OCI-M2 (cell line): ENCODE measurements around the gene PAX3.

Experiments used
- DNase-seq: peaks from one replicate; lab custom pipeline; 2025; ENCODE audit not compliant: unreplicated experiment; lab: John Stamatoyannopoulos, UW

Gene PAX3

GRCh38 chr2:222310747-222311318 is 12.0 kb upstream of the PAX3 start:
- DNase-seq: no peak

- DNase-seq: no peak
These were observed 11.0 kb upstream of the PAX3 start for GRCh38 chr2:222309766-222310165.

GRCh38 chr2:222309361-222309760 is 10.6 kb upstream of the PAX3 start:
- no peak for DNase-seq

- DNase-seq: no peak
These were observed 9.4 kb upstream of the PAX3 start for GRCh38 chr2:222307978-222308730.

- DNase-seq: no peak
These were observed 8.5 kb upstream of the PAX3 start for GRCh38 chr2:222307143-222307756.

- no peak for DNase-seq
These were observed 7.8 kb upstream of the PAX3 start for GRCh38 chr2:222306393-222307142.

- no peak for DNase-seq
These were observed 7.0 kb upstream of the PAX3 start for GRCh38 chr2:222305516-222306392.

DNA sequence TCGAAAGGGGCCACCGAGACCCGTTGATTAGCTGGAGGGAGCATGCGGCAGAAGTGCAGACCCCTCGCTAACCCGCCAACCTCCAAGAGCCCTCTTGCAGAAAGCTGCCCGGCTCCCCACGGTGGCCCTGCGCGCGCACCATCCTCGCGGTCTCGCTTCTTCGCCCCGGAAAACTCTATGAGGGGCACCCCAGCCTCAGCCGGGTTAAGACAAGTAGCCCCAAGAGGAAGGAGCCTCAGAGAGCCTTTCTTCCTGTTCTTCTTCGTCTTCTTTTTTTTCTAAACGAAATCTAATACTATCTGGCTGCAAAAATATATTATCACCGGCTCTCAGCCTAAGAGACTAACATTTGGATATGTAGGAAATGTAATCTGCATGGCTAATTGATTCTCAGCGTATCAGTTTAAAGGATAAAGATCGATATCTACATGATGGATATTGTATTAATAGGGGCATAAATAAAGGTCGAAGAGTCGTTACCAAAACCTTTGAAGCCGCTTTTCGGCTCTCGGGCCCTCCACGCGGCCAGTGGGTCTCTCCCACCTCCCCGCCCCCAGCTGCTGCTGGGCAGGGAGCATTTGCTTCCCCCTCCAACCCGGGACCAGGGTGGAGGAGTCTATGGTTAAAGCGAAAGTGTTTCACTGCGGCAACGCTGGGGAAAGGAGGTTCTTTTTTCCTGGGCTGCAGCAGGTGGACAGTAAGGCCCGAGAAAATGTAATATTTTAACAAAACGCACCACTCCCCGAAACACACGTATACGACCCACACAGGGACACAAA is 6.1 kb upstream of the PAX3 start:
- DNase-seq: no peak

DNA sequence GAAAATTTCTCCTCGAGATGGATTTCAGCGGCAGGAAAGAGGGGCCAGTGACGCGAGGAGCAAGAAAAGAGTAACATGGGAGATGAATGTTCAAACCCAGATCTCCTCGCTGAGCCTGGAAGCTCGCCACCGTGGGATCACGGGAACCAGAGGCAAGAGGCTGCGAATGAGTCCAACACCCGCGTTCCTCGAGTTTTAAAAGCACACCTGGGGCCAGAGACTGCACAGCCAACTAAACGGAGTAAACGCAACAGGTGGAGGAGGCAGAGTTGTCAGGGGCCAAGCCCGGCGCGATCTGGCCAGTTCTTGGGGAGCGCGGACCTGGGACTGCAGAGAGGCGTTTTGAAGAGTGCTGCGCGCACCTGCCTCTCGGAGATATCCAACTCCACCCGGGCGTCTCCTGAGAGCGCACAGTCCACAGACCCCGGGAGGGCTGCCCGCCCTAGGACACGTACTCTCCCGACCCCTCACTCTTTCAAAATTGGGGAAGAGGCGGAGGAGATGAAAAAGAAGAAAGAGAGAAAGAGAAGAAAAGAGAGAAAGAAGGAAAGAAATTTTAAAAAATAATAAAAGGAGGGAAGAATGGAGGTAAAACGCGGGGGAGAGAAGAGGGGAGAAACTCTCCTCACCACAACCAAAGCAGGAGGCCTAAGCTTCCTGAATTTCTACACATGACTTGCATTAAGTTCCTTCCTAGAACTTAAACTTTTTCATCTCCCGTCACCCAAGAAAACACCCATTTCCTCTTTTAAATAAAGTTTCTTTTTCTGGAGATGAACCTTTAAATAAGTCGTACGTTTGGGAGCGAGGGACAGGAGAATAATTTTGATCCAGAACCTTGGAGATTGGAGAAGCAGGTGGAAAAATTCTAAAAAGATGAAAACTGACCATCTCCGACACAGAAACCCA is 5.3 kb upstream of the PAX3 start:
- DNase-seq: no peak

DNA sequence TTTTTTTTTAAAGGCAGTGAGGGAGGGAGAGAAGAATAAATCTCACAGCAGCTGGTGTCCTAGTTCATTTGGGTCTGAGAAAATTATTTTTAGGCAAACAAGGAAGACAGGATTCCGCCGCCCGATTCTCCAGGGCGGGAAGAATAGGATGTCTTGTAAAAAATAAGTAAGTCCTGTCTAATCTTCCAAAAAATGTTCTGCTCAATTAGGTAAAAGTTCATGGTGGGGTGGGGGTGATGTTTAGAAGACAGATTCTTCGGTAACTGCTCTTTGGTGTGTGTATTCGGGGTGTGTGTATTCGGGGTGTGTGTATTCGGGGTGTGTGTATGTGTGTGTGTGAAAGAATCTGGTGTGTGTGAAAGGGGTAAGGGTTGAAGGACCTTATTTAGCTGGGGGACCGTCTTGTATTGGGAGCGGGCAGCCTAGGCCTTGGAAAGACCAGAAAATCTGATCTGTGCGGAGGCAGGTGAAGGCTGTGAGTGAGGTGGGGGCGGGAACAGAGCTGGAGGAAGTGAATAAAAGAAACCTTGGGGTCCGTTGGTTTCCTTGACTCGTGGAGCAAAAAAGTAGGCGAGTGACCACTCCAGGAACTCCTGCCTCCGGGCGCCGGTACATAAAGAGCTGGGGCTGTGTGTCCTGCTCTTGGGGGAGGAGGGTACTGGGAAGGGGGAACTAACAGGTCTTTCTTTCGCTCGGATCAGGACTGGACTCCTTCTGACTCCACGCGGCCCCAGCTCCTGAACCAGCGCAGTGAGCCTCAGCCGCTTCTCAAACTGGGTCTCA is 4.4 kb upstream of the PAX3 start:
- DNase-seq: no peak

DNA sequence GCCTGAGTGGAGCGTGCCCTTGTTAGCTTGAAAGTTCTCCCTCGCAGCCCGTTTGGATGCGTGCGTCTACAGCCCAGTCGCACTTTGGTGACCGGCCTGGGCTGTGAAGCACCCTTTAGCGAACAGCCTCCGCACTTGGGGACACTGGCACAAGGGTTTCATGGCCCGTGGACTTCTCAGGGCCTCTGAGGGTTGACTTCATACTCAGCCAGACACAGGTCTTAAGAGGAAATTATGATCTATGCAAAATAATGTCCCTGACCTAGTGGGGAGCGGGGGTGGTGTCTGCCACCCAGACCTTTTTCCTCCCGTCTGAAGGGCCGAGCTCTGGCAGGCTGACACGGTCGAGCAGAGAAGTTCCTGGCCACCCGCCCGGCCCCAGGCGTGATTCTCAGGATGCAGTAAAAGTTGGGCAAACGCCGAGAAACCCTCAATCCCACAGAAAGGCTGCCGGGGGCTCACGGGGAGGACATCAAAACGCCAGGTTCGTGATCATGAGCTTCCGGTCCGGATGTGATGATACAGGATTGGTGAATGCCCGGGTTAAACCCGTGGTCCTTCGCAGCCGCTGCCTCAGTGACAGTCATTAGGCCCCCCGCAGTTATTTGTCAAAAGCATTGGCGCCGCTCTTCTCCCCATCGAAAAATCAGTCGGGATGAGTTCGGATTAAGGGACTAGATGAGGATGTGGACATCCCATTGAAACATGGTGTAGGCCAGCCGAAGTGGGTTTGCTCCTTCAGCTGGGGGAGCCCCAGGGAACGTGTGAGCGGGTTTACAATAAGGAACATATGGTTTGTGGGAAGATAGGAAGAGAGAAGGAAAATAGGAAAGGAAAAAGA is 3.6 kb upstream of the PAX3 start:
- no peak for DNase-seq

DNA sequence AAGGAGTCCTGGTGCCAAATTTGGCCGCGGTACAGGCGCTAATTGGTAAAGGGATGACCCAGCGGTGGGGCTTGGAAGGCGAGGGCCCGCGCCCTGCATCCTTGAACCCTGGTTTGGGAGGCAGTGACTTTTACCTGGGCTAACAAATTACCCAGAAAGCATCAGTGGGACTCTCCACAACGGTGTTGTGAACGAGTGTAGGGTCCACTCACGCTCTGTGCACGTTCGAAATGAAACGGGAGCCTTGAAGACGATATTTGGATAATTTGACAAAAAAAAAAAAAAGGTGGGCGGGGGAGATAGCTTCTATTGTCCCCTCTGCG is 3.0 kb upstream of the PAX3 start:
- DNase-seq: no peak

GRCh38 chr2:222301053-222301795 is 2.4 kb upstream of the PAX3 start:
- no peak for DNase-seq

GRCh38 chr2:222300726-222301052 is 1.9 kb upstream of the PAX3 start:
- no peak for DNase-seq

DNA sequence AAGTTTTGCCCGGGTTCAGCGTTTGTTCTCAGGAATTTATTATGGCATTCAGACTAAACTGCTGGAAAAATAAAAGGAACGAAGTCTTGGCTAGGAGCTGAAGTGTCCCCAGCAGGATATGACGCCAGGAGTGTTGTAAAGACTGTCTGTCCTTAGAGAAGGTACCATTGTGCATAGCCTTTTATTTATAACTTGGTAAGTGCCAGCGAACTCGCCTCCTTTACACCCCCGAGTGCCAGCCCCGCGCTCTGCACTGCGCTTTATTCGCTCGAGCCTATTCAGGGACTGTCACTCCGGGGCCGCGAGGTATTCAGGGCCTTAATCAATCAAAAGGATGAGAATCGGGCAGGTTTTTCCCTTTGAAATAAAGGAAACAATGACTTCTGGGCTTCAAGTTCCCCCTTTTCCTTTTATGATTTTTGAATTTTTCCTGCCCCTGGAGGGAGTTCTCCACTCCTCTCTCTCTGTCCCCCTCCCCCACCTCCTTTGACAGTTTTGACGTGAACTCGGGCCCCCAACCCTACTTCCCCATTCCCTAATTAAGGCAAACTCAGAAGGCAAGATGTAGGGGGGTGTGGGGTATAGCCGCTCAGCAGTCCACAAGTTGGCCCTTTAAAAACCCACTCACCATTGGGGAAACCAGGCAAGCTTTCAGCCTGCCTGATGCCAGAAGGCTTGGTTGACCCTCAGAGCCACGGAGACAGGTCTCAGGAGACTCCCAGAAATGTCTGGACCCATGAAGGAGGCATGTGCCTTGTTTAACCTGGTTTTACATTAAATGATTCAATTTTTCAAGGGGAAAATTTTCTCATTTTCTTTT is 1.3 kb upstream of the PAX3 start:
- DNase-seq: no peak

GRCh38 chr2:222298001-222298310 is 842 bp downstream of the PAX3 start:
- no peak for DNase-seq
